Measurements from ENCODE around the gene CALD1.

CALD1 gene

DNA sequence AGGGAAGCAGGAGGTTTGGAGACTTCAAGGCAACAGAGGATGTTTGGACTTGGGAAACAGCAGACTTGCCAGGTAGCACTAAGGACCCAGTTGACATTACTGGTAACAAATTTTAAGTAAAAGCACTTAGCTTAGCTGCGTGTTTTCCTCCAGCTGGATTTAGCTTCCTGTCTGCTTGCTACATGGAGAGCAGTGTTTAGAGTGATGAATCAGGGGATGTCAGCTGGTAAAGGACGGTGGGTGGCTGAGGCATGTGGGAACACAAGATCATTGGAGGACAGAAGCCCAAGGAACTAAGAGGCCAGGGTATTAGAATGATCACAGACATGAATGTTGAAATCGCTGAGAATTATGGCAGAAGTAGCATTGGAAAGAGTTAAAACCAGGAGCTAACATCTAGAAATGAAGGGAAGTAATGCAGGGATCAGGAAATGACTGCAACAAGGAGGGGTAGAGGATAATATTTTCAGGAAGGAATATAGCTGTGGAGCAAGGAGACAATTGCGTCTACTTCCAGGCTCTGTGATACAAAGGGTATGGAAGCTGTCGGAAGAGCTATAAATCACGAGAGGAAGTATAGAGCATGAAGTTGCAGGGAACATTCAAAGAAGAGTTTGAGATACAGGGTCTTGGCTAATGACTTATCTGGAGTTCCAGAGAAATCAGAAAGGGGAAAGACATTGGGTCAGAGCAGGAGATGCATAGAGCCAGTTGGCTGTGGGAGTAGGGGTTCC, 34.4 kb downstream of the CALD1 start:
- POLR2A ChIA-PET: interaction anchor here (1.4 to 1.5 kb wide), 2 partner anchors 24 to 38 kb away, joined by 3 to 4 read pairs; no protein-coding TSS in a partner anchor
- Histone ChIP-seq H3K4me3 (ENCODE audit: low read depth, low read length) (no peak overlapping the region), H3K9me3 (ENCODE audit: control insufficient read depth, insufficient read depth, low read depth, low read length) (no peaks in the 10 kb centered on the region), H3K36me3 (ENCODE audit: control insufficient read depth in 2 of 2, insufficient read depth in 1 of 2, low read length in 2 of 2) (no peaks in the 10 kb centered on the region), H3K27ac (ENCODE audit: extremely low read depth, low read depth, low read length) (no peak overlapping the region), H3K4me1 (ENCODE audit: control insufficient read depth, insufficient read depth, low read length) (no peaks in the 10 kb centered on the region)
- CTCF ChIA-PET: interaction anchor here (1.5 kb wide), 1 partner anchor 10 kb away, joined by 5 read pairs; no protein-coding TSS in a partner anchor
- no peak for TF ChIP-seq ZNF521 (tag by site-specific recombination; IDR thresholded peaks at IDR 0.05)
- TF ChIP-seq, protein P1, sequence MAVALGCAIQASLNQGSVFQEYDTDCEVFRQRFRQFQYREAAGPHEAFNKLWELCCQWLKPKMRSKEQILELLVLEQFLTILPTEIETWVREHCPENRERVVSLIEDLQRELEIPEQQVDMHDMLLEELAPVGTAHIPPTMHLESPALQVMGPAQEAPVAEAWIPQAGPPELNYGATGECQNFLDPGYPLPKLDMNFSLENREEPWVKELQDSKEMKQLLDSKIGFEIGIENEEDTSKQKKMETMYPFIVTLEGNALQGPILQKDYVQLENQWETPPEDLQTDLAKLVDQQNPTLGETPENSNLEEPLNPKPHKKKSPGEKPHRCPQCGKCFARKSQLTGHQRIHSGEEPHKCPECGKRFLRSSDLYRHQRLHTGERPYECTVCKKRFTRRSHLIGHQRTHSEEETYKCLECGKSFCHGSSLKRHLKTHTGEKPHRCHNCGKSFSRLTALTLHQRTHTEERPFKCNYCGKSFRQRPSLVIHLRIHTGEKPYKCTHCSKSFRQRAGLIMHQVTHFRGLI (tag by site-specific recombination; IDR thresholded peaks at IDR 0.05): no peak

DNA sequence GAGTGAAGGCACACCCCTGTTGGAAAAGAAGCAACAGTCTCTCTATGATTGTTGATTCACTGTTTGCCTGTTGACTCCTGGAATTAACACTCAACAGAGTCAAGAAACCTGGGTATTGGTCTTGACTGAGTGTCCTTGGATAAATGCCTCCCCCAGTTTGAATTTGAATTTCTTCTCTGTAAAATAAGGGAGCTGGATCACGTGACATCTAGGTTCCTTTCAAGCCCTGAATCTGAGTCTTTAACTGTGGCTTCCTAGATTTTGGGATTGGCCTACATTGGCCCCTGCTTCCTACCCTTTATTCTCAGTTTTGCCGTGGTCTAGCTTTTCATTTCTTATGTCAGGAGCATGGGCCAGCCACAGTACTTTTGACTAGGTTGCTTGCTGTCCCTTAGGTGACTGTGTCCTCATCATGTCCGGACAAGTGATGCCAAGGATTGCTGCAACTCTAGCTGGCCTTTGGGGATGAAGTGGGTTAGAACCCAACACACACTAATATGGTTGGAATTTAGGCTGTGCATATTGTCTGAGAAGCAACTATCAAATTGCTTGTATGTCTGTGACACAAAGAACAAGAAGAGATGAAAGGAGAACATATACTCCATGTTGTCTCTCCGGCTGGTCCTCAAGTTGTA, 35.4 kb downstream of the CALD1 start:
- POLR2A ChIA-PET: interaction anchor here (1.4 kb wide), 1 partner anchor 37 kb away, joined by 3 read pairs; no protein-coding TSS in a partner anchor
- TF ChIP-seq ZNF658 (tag by site-specific recombination; IDR thresholded peaks at IDR 0.05): no peak
- TF ChIP-seq, protein P2, sequence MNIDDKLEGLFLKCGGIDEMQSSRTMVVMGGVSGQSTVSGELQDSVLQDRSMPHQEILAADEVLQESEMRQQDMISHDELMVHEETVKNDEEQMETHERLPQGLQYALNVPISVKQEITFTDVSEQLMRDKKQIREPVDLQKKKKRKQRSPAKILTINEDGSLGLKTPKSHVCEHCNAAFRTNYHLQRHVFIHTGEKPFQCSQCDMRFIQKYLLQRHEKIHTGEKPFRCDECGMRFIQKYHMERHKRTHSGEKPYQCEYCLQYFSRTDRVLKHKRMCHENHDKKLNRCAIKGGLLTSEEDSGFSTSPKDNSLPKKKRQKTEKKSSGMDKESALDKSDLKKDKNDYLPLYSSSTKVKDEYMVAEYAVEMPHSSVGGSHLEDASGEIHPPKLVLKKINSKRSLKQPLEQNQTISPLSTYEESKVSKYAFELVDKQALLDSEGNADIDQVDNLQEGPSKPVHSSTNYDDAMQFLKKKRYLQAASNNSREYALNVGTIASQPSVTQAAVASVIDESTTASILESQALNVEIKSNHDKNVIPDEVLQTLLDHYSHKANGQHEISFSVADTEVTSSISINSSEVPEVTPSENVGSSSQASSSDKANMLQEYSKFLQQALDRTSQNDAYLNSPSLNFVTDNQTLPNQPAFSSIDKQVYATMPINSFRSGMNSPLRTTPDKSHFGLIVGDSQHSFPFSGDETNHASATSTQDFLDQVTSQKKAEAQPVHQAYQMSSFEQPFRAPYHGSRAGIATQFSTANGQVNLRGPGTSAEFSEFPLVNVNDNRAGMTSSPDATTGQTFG (tag by site-specific recombination; IDR thresholded peaks at IDR 0.05; ENCODE audit: borderline replicate concordance): no peak
- TF ChIP-seq ZNF830 (tag by site-specific recombination; IDR thresholded peaks at IDR 0.05; ENCODE audit: low read depth): no peak
- TF ChIP-seq ZNF140 (tag by site-specific recombination; IDR thresholded peaks at IDR 0.05): no peak
- TF ChIP-seq, protein P3, sequence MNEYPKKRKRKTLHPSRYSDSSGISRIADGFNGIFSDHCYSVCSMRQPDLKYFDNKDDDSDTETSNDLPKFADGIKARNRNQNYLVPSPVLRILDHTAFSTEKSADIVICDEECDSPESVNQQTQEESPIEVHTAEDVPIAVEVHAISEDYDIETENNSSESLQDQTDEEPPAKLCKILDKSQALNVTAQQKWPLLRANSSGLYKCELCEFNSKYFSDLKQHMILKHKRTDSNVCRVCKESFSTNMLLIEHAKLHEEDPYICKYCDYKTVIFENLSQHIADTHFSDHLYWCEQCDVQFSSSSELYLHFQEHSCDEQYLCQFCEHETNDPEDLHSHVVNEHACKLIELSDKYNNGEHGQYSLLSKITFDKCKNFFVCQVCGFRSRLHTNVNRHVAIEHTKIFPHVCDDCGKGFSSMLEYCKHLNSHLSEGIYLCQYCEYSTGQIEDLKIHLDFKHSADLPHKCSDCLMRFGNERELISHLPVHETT (tag by site-specific recombination; IDR thresholded peaks at IDR 0.05): no peak
- TF ChIP-seq ZNF558 (tag by site-specific recombination; IDR thresholded peaks at IDR 0.05): no peak
- TF ChIP-seq YY1 (tag by site-specific recombination; IDR thresholded peaks at IDR 0.05): no peak
- no peak for TF ChIP-seq ZNF585B (tag by site-specific recombination; IDR thresholded peaks at IDR 0.05)
- TF ChIP-seq BCL11A (tag by site-specific recombination; IDR thresholded peaks at IDR 0.05; ENCODE audit: low read depth): no peak
- no peak for TF ChIP-seq ZNF114 (tag by site-specific recombination; IDR thresholded peaks at IDR 0.05)
- H3K36me3 ChIP-seq (ENCODE audit: control insufficient read depth in 2 of 2, insufficient read depth in 1 of 2, low read length in 2 of 2): no peaks in the 10 kb centered on the region
- CTCF ChIA-PET: no interaction called here
- no peaks in the 10 kb centered on the region for H3K9me3 ChIP-seq (ENCODE audit: control insufficient read depth, insufficient read depth, low read depth, low read length)
- no peak overlapping the region for H3K27ac ChIP-seq (ENCODE audit: extremely low read depth, low read depth, low read length)
- no peaks in the 10 kb centered on the region for H3K4me1 ChIP-seq (ENCODE audit: control insufficient read depth, insufficient read depth, low read length)
- H3K4me3 ChIP-seq (ENCODE audit: low read depth, low read length): no peak overlapping the region

DNA sequence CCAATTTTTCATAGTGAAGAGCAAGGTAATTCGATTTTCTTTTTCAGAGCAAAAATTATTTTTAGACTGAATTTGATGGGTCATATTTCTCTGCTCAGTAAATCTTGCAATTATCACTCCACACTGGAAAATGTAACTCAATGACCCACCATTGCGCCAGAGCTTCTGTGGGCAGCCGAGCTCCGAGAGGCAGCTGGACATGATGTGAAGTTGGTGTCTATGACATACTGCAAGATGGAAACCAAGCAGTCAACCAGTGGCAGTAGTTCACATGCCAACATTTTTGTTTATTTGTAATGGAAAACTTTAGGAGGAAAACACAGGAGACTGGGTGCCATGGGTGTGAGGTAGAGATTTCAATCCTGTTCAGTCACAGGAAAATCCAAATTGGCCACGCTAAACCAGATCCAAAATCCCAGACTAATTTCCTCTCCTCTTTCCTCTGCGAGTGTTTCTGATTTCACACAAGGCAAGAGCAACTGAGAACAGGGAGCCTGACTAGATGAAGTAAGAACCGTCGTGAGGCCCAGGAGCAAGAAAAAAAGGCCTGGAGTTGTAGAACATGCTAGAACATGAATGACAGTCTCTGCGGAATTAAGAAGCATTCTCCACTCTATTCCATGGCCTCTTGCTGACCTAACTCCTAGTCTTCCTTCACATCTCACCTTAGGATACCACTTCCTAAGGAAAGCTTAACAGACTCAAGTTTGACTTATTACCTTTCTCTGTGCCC, 39.3 kb downstream of the CALD1 start:
- no peaks in the 10 kb centered on the region for H3K4me1 ChIP-seq (ENCODE audit: control insufficient read depth, insufficient read depth, low read length)
- H3K36me3 ChIP-seq (ENCODE audit: control insufficient read depth in 2 of 2, insufficient read depth in 1 of 2, low read length in 2 of 2): no peaks in the 10 kb centered on the region
- no peak overlapping the region for H3K27ac ChIP-seq (ENCODE audit: extremely low read depth, low read depth, low read length)
- H3K9me3 ChIP-seq (ENCODE audit: control insufficient read depth, insufficient read depth, low read depth, low read length): no peaks in the 10 kb centered on the region
- CTCF ChIA-PET: interaction anchor here (0.7 kb wide), 1 partner anchor 127 kb away, joined by 3 read pairs; no protein-coding TSS in a partner anchor
- no peak overlapping the region for H3K4me3 ChIP-seq (ENCODE audit: low read depth, low read length)
- POLR2A ChIA-PET: no interaction called here
- no peak for TF ChIP-seq ZNF514 (tag by site-specific recombination; IDR thresholded peaks at IDR 0.05)
- TF ChIP-seq ZNF184 (tag by site-specific recombination; IDR thresholded peaks at IDR 0.05): no peak
- no peak for TF ChIP-seq ZNF132 (tag by site-specific recombination; IDR thresholded peaks at IDR 0.05; ENCODE audit: borderline replicate concordance)
- TF ChIP-seq ZNF76 (tag by site-specific recombination; IDR thresholded peaks at IDR 0.05; ENCODE audit: borderline replicate concordance, low read depth): no peak
- TF ChIP-seq ZNF560 (tag by site-specific recombination; IDR thresholded peaks at IDR 0.05; ENCODE audit: borderline replicate concordance): no peak
- no peak for TF ChIP-seq GFI1B (tag by site-specific recombination; IDR thresholded peaks at IDR 0.05)
- TF ChIP-seq, protein P4, sequence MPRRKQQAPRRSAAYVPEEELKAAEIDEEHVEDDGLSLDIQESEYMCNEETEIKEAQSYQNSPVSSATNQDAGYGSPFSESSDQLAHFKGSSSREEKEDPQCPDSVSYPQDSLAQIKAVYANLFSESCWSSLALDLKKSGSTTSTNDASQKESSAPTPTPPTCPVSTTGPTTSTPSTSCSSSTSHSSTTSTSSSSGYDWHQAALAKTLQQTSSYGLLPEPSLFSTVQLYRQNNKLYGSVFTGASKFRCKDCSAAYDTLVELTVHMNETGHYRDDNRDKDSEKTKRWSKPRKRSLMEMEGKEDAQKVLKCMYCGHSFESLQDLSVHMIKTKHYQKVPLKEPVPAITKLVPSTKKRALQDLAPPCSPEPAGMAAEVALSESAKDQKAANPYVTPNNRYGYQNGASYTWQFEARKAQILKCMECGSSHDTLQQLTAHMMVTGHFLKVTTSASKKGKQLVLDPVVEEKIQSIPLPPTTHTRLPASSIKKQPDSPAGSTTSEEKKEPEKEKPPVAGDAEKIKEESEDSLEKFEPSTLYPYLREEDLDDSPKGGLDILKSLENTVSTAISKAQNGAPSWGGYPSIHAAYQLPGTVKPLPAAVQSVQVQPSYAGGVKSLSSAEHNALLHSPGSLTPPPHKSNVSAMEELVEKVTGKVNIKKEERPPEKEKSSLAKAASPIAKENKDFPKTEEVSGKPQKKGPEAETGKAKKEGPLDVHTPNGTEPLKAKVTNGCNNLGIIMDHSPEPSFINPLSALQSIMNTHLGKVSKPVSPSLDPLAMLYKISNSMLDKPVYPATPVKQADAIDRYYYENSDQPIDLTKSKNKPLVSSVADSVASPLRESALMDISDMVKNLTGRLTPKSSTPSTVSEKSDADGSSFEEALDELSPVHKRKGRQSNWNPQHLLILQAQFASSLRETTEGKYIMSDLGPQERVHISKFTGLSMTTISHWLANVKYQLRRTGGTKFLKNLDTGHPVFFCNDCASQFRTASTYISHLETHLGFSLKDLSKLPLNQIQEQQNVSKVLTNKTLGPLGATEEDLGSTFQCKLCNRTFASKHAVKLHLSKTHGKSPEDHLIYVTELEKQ (tag by site-specific recombination; IDR thresholded peaks at IDR 0.05; ENCODE audit: borderline replicate concordance): no peak

Measured in HEK293 (cell line).